AG10803 (cell line): ENCODE data around the gene RBMS3.
"Not testable (repeated sequence)": the region's sequence is repeated elsewhere in the genome, so short reads cannot be mapped to it uniquely, and the experiment has no call there.

ENCODE experiments used
- DNase-seq: peaks from one replicate; pipeline ENCODE4 v3.0.0; 2010; ENCODE audit warnings: low read depth
- H3K4me3 ChIP-seq: 2 replicates; pipeline ENCODE4 v1.5.1; 2011; ENCODE audit warnings: mild to moderate bottlenecking, low read length, control low read depth
- CTCF ChIP-seq: conservative IDR thresholded peaks from 2 replicates; pipeline ENCODE4 v1.5.1; 2011; ENCODE audit warnings: mild to moderate bottlenecking, low read length, control low read depth, inconsistent platforms

Gene RBMS3

GRCh38 chr3:29348316-29348715 lies 67.4 kb downstream of the RBMS3 start:
- DNase-seq: no peak
- no peak for TF ChIP-seq CTCF
- no peak overlapping the region for H3K4me3 ChIP-seq

- no peak for DNase-seq
- TF ChIP-seq CTCF: no peak
- H3K4me3 ChIP-seq: no peak overlapping the region
Measured at GRCh38 chr3:29349049-29349448, 68.2 kb downstream of the RBMS3 start.

GRCh38 chr3:29353807-29354206 lies 72.9 kb downstream of the RBMS3 start:
- no peak overlapping the region for H3K4me3 ChIP-seq
- no peak for TF ChIP-seq CTCF
- no peak for DNase-seq

- DNase-seq: no peak
- TF ChIP-seq CTCF: no peak
- H3K4me3 ChIP-seq: no peak overlapping the region
Measured at GRCh38 chr3:29354894-29355293, 74.0 kb downstream of the RBMS3 start.

GRCh38 chr3:29356062-29356461 lies 75.2 kb downstream of the RBMS3 start:
- H3K4me3 ChIP-seq: no peak overlapping the region
- no peak for TF ChIP-seq CTCF
- no peak for DNase-seq

- not testable (repeated sequence) for DNase-seq, H3K4me3 ChIP-seq
Measured at GRCh38 chr3:29360289-29360688, 79.4 kb downstream of the RBMS3 start.

- DNase-seq: no peak
- no peak for TF ChIP-seq CTCF
Measured at GRCh38 chr3:29363110-29363509, 82.2 kb downstream of the RBMS3 start.

GRCh38 chr3:29370021-29370420 lies 89.2 kb downstream of the RBMS3 start:
- no peak overlapping the region for H3K4me3 ChIP-seq
- no peak for TF ChIP-seq CTCF
- no peak for DNase-seq

More at GRCh38 chr3:29363110-29363509, 82.2 kb downstream of the RBMS3 start:
- no peak overlapping the region for H3K4me3 ChIP-seq
